BLaER1 treated with 17β-estradiol and CSF1 and Interleukin-3, amounts not matched to agents 10 nM and 100 nM (cell line): ENCODE data around the gene IMMP2L.
A peak's percentile ranks its signal among the peaks of the same experiment; 100 is the strongest.

ENCODE experiments used
- H3K27ac ChIP-seq, 11 experiments: shearing (Covaris generic); formaldehyde crosslinking; 2 replicates each; pipeline ENCODE4 v1.8.1; 2022
- H3K27me3 ChIP-seq, 11 experiments: shearing (Covaris generic); formaldehyde crosslinking; 2 replicates each; pipeline ENCODE4 v1.8.1; 2022
- H3K36me3 ChIP-seq, 11 experiments: shearing (Covaris generic); formaldehyde crosslinking; 2 replicates each; pipeline ENCODE4 v1.8.1; 2022
- H3K4me1 ChIP-seq, 10 experiments: shearing (Covaris generic); formaldehyde crosslinking; 2 replicates each; pipeline ENCODE4 v1.8.1; 2022
- H3K4me2 ChIP-seq, 11 experiments: shearing (Covaris generic); formaldehyde crosslinking; 2 replicates each; pipeline ENCODE4 v1.8.1; 2022
- H3K4me3 ChIP-seq, 10 experiments: shearing (Covaris generic); formaldehyde crosslinking; 2 replicates each; pipeline ENCODE4 v1.8.1; 2022
- H3K9ac ChIP-seq, 11 experiments: shearing (Covaris generic); formaldehyde crosslinking; 2 replicates each; pipeline ENCODE4 v1.8.1; 2022
- H3K9me3 ChIP-seq, 11 experiments: shearing (Covaris generic); formaldehyde crosslinking; replicated peaks in 1 of 11; 2 replicates each; pipeline ENCODE4 v1.8.1; 2022
- H4K20me1 ChIP-seq, 11 experiments: shearing (Covaris generic); formaldehyde crosslinking; 2 replicates each; pipeline ENCODE4 v1.8.1; 2022
- Cebpa-rat ChIP-seq, 11 experiments: shearing (Covaris generic); IDR thresholded peaks; 2 replicates each; pipeline ENCODE4 v1.8.1; 2022

Gene IMMP2L

DNA sequence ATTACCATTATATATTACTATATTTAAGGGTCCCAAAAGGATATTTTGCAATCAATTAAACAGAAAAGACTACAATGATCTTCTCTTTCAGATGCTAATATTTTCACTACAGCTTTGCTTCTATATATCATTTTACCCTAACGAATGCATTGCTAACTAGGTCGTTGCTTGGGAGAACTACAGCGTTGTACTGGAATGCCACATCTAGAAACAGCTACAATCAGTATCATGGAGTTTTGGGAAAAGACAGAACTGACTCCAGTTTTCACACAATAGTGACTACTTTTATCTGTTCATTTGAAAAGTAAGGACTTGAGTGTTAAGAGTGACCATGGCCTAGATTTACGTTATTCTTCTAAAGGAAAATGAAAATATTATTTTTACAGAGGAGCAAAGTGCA is 432.9 kb downstream of the IMMP2L start:
- H3K9me3 ChIP-seq = no peaks in the 10 kb centered on the region
- no peaks in the 10 kb centered on the region for H4K20me1 ChIP-seq
- no peak overlapping the region for H3K4me3 ChIP-seq
- no peak overlapping the region for H3K9ac ChIP-seq
- H3K27ac ChIP-seq = no peak overlapping the region
- no peak for TF ChIP-seq Cebpa-rat (IDR thresholded peaks at IDR 0.05)
- H3K4me2 ChIP-seq = no peak overlapping the region
- H3K36me3 ChIP-seq = no peaks in the 10 kb centered on the region
- no peaks in the 10 kb centered on the region for H3K27me3 ChIP-seq
- no peaks in the 10 kb centered on the region for H3K4me1 ChIP-seq

DNA sequence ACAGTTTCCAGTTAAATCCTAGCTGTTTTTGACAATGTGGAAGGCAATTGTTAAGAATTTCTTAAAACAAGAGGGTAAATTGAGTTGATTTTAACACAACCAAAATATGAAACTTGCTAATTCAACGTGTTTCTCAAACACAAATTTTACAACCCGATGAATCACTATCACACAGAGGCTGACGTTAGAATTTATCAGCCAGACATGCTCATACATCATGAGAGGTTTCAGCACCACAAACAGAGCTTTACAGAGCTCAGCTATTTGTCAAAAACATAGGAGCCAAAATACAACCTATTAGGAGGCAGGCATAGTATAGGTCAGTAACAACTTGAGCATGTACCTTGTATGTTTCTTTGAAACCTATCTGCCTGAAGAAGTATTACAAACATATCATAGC is 435.3 kb downstream of the IMMP2L start:
- H3K4me3 ChIP-seq = no peak overlapping the region
- H3K27ac ChIP-seq = no peak overlapping the region
- H3K36me3 ChIP-seq = no peaks in the 10 kb centered on the region
- H3K4me1 ChIP-seq = no peaks in the 10 kb centered on the region
- H4K20me1 ChIP-seq = no peaks in the 10 kb centered on the region
- H3K9ac ChIP-seq = no peak overlapping the region
- TF ChIP-seq Cebpa-rat (IDR thresholded peaks at IDR 0.05) = no peak
- H3K4me2 ChIP-seq = no peak overlapping the region
- H3K27me3 ChIP-seq = no peaks in the 10 kb centered on the region
- H3K9me3 ChIP-seq = no peaks in the 10 kb centered on the region

DNA sequence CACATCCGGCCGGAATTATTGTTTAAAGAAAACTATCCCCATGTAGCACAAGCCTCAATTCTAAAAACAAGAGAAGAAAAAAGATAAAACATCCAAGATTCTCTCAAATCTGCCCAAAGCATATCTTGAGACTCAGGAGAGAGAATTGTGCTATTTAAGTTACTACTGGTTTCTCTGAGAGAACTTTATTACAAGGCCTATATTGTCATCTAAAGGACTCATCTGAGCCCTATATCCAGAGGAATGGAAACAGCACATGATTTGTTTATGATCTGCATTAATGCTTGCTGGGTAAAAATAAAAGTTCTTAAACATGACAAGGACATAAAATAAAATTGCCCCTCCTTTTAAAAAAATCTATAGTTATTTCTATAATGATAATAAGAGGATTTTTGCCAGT is 446.3 kb downstream of the IMMP2L start:
- Histone ChIP-seq H3K9ac (no peak overlapping the region), H3K4me3 (no peak overlapping the region), H4K20me1 (no peaks in the 10 kb centered on the region), H3K27me3 (no peaks in the 10 kb centered on the region), H3K4me2 (no peak overlapping the region), H3K9me3 (no peaks in the 10 kb centered on the region), H3K4me1 (peaks cover 0 to 16% (median 0%) of the 10 kb centered on the region in 10 experiments; a peak in 5 of 20 replicates), H3K36me3 (no peaks in the 10 kb centered on the region), H3K27ac (no peak overlapping the region)
- TF ChIP-seq Cebpa-rat (IDR thresholded peaks at IDR 0.05) = no peak

DNA sequence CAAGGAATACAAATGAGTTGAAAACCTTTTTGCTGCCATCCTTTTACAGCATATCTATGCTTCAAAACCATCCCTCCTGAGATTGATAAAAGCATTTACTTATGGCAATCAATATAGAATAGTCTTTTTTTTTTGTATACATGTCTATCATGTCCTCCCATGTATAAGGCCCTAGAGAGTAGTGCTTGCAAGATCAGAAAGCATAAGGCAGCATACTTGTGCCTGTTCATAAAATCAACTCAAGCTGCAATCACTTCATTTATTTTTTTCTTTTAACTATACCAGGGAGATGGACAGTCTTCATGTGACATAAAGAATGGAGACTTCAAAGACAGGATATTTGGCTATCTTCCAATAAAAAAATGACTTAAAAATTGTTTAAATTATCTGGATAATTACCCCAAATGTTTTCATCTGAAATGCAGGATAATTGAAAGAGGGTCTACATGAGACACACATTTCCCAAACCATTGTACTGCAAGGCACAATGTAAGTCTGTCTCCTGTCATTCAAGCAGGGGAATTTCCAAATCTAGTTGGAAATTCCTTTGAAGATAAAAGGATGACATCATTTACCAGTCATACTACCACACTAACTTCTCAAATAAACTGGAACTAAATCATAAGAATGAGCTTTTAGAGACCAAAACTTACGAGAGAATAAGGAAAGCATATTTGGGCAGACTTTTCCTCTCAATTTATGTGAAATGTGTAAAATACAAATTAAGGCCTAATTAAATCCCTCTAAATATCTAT is 448.9 kb downstream of the IMMP2L start:
- Histone ChIP-seq H3K9ac (no peak overlapping the region), H3K36me3 (no peaks in the 10 kb centered on the region), H3K27ac (no peak overlapping the region), H3K4me2 (no peak overlapping the region), H3K27me3 (no peaks in the 10 kb centered on the region), H3K4me1 (peaks cover 0 to 16% (median 0%) of the 10 kb centered on the region in 10 experiments; a peak in 5 of 20 replicates), H3K9me3 (no peaks in the 10 kb centered on the region), H4K20me1 (no peaks in the 10 kb centered on the region), H3K4me3 (no peak overlapping the region)
- TF ChIP-seq Cebpa-rat (IDR thresholded peaks at IDR 0.05) = no peak

DNA sequence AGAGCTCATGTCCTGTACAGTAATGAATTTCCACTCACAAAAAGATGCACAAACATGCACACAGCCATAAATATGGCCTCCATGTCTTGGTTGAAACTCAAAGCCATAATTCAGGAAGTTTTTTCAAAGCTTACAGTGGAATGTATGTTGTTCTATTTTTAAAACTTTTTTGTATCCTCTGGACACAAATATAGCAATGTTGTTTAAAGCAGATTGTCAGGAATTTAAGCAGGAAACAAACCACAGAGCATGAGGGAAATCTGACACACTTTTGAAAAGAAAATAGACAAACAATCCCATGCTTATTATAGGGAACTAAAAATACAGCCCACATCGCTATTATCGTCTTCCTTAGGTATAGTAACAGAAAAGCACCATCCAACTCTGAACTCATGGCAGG is 449.9 kb downstream of the IMMP2L start:
- peaks cover 0 to 16% (median 0%) of the 10 kb centered on the region in 10 experiments; a peak in 5 of 20 replicates for H3K4me1 ChIP-seq
- H3K4me2 ChIP-seq = no peak overlapping the region
- no peak overlapping the region for H3K9ac ChIP-seq
- H3K9me3 ChIP-seq = no peaks in the 10 kb centered on the region
- H3K36me3 ChIP-seq = no peaks in the 10 kb centered on the region
- no peak for TF ChIP-seq Cebpa-rat (IDR thresholded peaks at IDR 0.05)
- no peak overlapping the region for H3K4me3 ChIP-seq
- H3K27me3 ChIP-seq = no peaks in the 10 kb centered on the region
- no peak overlapping the region for H3K27ac ChIP-seq
- H4K20me1 ChIP-seq = no peaks in the 10 kb centered on the region

DNA sequence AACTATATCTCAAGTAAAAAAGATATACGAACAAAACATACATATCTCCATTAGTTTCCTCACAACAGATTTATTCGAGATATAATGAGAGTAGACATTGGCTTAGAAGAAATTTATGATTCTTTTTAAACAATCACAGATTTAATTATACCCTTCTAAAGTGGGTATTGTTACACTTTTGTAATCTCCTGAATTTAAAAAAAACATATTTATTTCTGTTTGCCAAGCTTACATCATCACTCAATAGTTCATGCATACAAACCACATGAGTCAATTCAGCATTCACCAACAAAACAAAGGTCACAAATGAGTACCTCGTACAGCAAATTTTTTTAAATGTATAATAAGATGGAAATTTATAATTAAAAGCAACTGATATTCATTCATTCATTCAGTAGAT is 453.8 kb downstream of the IMMP2L start:
- H3K4me1 ChIP-seq = peaks cover 0 to 27% (median 0%) of the 10 kb centered on the region in 10 experiments; a peak in 6 of 20 replicates

DNA sequence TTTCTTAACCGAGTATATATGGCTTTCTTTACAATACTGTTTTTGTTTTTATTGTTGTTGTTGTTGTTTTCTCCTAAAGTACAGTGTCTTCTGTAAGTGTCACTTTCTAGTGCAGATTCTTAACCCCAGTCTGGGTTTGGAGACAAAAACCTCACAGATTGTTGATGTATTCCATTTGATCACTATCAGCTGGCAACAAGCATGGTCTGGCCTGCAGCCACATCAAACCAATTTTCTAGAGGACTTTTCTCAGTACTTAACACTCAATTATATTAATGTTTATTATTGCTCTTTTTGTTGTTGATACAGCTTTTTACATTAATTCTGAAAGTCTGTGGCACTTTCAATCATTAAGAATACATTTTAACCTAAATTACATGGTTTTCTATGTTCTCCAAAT is 454.3 kb downstream of the IMMP2L start:
- H3K4me3 ChIP-seq = no peak overlapping the region
- no peak overlapping the region for H3K27ac ChIP-seq
- H3K36me3 ChIP-seq = no peaks in the 10 kb centered on the region
- H3K9ac ChIP-seq = no peak overlapping the region
- no peaks in the 10 kb centered on the region for H3K9me3 ChIP-seq
- H3K27me3 ChIP-seq = no peaks in the 10 kb centered on the region
- no peak overlapping the region for H3K4me2 ChIP-seq
- H3K4me1 ChIP-seq = peaks cover 0 to 25% (median 0%) of the 10 kb centered on the region in 10 experiments; a peak in 6 of 20 replicates
- no peaks in the 10 kb centered on the region for H4K20me1 ChIP-seq
- no peak for TF ChIP-seq Cebpa-rat (IDR thresholded peaks at IDR 0.05)

More for the DNA sequence above, 453.8 kb downstream of the IMMP2L start:
- no peak overlapping the region for H3K27ac ChIP-seq
- H3K36me3 ChIP-seq = no peaks in the 10 kb centered on the region
- H3K4me3 ChIP-seq = no peak overlapping the region
- no peaks in the 10 kb centered on the region for H3K9me3 ChIP-seq
- H3K27me3 ChIP-seq = no peaks in the 10 kb centered on the region
- H4K20me1 ChIP-seq = no peaks in the 10 kb centered on the region
- no peak overlapping the region for H3K4me2 ChIP-seq
- TF ChIP-seq Cebpa-rat (IDR thresholded peaks at IDR 0.05) = no peak
- no peak overlapping the region for H3K9ac ChIP-seq

DNA sequence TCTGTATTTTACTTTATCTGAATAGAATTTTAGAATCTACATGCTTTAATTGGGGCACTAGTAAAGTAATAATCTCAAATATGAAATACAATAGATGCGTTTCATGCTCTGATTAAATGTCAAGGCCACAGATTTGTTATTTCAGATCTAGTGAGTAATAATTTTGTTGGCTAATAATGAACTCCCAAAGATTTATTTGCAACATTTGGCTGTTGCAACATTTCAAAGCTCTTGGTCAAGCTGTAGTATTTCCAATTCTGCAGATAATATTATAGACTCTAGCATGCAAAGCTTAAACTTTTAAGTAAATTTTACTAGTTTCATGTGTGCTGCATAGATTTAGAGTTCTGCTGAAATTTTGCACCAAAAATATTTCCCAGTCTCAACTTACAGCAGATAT is 454.7 kb downstream of the IMMP2L start:
- no peak for TF ChIP-seq Cebpa-rat (IDR thresholded peaks at IDR 0.05)

DNA sequence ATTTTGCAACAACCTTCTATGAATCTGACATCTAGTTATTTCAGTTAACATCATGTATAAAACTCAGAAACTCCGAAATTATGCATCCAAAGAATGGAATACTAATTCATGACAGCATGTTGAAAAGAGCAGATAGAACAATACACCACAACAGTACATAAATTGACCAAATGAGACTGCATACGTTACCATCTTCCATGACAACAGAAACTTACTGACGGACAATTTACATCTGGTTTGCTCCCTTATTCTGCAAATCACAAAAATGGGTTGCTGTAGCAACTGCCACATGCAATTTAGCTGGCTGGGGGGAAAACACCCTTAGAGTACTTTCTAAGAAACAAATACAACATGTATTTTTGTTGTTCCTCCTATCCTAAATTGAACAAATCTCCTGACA is 457.0 kb downstream of the IMMP2L start:
- Histone ChIP-seq H3K4me3 (no peak overlapping the region), H4K20me1 (no peaks in the 10 kb centered on the region), H3K4me1 (peaks cover 0 to 18% (median 0%) of the 10 kb centered on the region in 10 experiments; a peak in 5 of 20 replicates), H3K4me2 (no peak overlapping the region), H3K27ac (no peak overlapping the region), H3K9me3 (no peaks in the 10 kb centered on the region), H3K36me3 (no peaks in the 10 kb centered on the region), H3K27me3 (no peaks in the 10 kb centered on the region), H3K9ac (no peak overlapping the region)
- no peak for TF ChIP-seq Cebpa-rat (IDR thresholded peaks at IDR 0.05)

More for the DNA sequence above, 454.7 kb downstream of the IMMP2L start:
- Histone ChIP-seq H3K27ac (no peak overlapping the region), H3K4me1 (peaks cover 0 to 21% (median 0%) of the 10 kb centered on the region in 10 experiments; a peak in 6 of 20 replicates), H4K20me1 (no peaks in the 10 kb centered on the region), H3K27me3 (no peaks in the 10 kb centered on the region), H3K9ac (no peak overlapping the region), H3K36me3 (no peaks in the 10 kb centered on the region), H3K4me3 (no peak overlapping the region), H3K4me2 (no peak overlapping the region), H3K9me3 (no peaks in the 10 kb centered on the region)

DNA sequence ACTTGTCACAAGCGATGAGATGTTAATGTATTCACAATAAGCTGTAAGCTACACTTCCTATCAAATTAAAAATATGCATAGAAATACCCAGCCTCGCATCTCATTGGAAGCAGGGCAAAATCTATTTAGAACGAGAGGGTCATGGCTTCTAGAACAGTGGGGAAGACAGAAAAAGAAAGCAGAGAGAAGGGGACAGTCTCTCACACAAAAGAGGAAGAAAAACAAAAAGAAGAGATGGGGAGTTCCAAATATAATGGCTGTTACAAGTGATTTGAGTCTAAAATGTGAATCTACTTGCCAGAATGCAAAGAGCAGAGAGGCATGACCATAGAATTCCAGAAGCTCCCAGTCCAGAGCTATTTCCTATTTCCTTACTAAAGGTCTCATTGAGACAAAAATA is 457.6 kb downstream of the IMMP2L start:
- peaks cover 0 to 18% (median 0%) of the 10 kb centered on the region in 10 experiments; a peak in 5 of 20 replicates for H3K4me1 ChIP-seq
- no peaks in the 10 kb centered on the region for H3K9me3 ChIP-seq
- H3K9ac ChIP-seq = no peak overlapping the region
- no peak overlapping the region for H3K4me3 ChIP-seq
- H4K20me1 ChIP-seq = no peaks in the 10 kb centered on the region
- H3K4me2 ChIP-seq = peak overlapping the region in 2 of 11 experiments; percentile 7 to 56; a peak in 2 of 22 replicates
- H3K27me3 ChIP-seq = no peaks in the 10 kb centered on the region
- no peaks in the 10 kb centered on the region for H3K36me3 ChIP-seq
- no peak for TF ChIP-seq Cebpa-rat (IDR thresholded peaks at IDR 0.05)
- no peak overlapping the region for H3K27ac ChIP-seq
